Fibroblast of lung (primary cell): Measurements from ENCODE around the gene FBXO8. TPM values are rescaled to one million over a fixed set of nuclear protein-coding genes. Genes with fewer than 3 reads are reported as not detected.

Source experiments
- DNase-seq, 2 donors: peaks; one replicate each; pipeline versions ENCODE4 v3.0.0 to v3.0.0-alpha.2; 2010; ENCODE audit warnings: low read depth in 2 of 2
- H2AFZ ChIP-seq: 2 replicates; pipeline ENCODE4 v1.5.1; 2012; ENCODE audit warnings: low read length, control low read depth, inconsistent platforms
- H3K27ac ChIP-seq: 2 replicates; pipeline ENCODE4 v1.5.1; 2011; ENCODE audit warnings: low read length, control low read depth; ENCODE audit not compliant: insufficient read depth
- H3K27me3 ChIP-seq: 2 replicates; pipeline ENCODE4 v1.5.1; 2011; ENCODE audit warnings: mild to moderate bottlenecking, low read length; ENCODE audit not compliant: control insufficient read depth, insufficient read depth
- H3K36me3 ChIP-seq: 2 replicates; pipeline ENCODE4 v1.5.1; 2011; ENCODE audit warnings: low read length; ENCODE audit not compliant: control insufficient read depth, insufficient read depth
- H3K4me1 ChIP-seq: 2 replicates; pipeline ENCODE4 v1.5.1; 2011; ENCODE audit warnings: low read length; ENCODE audit not compliant: control insufficient read depth, insufficient read depth; ENCODE audit errors: extremely low read depth
- H3K4me2 ChIP-seq: 2 replicates; pipeline ENCODE4 v1.5.1; 2011; ENCODE audit warnings: low read length, control low read depth; ENCODE audit not compliant: insufficient read depth; ENCODE audit errors: extremely low read depth
- H3K4me3 ChIP-seq, 4 experiments: fragments of 200-600 bp in 1 of 4; sonication (generic) in 1 of 4; replicated peaks in 1 of 4; 2 replicates each; pipeline ENCODE4 v1.5.1; 2011 to 2016; ENCODE audit warnings: low read length in 4 of 4, low read depth in 3 of 4, mild to moderate bottlenecking in 3 of 4, control low read depth in 2 of 4, inconsistent platforms in 1 of 4, mixed read lengths in 1 of 4; ENCODE audit not compliant: insufficient read depth in 1 of 4; ENCODE audit errors: control extremely low read depth in 1 of 4
- H3K79me2 ChIP-seq: 2 replicates; pipeline ENCODE4 v1.5.1; 2012; ENCODE audit warnings: mild to moderate bottlenecking, low read length, inconsistent platforms; ENCODE audit not compliant: control insufficient read depth, insufficient read depth
- H3K9ac ChIP-seq: 2 replicates; pipeline ENCODE4 v1.5.1; 2011; ENCODE audit warnings: mild to moderate bottlenecking, low read length, control low read depth; ENCODE audit not compliant: insufficient read depth
- H3K9me3 ChIP-seq: 2 replicates; pipeline ENCODE4 v1.5.1; 2012; ENCODE audit warnings: low read depth, low read length; ENCODE audit not compliant: control insufficient read depth, insufficient read depth
- H4K20me1 ChIP-seq: 2 replicates; pipeline ENCODE4 v1.5.1; 2011; ENCODE audit warnings: low read length; ENCODE audit not compliant: control insufficient read depth, insufficient read depth; ENCODE audit errors: extremely low read depth
- CTCF ChIP-seq, 2 donors: IDR thresholded peaks in 1 of 2; conservative IDR thresholded peaks in 1 of 2; 1 replicate in 1 of 2; 2 replicates in 1 of 2; pipeline ENCODE4 v1.5.1; 2011 to 2012; ENCODE audit warnings: low read length in 2 of 2, control low read depth in 1 of 2, inconsistent platforms in 1 of 2, low read depth in 1 of 2, mild to moderate bottlenecking in 1 of 2
- EZH2 ChIP-seq: IDR thresholded peaks from 2 replicates; pipeline ENCODE4 v1.5.1; 2012; ENCODE audit warnings: low read length, control low read depth, mild to moderate bottlenecking; ENCODE audit errors: missing control alignments
- polyA plus RNA-seq, 2 donors: library from polyadenylated mRNA; depleted of rRNA in 1 of 2; stranded (reverse) in 1 of 2; unstranded in 1 of 2; fragments of >200 nt; gene quantifications; 2 replicates each; pipeline ENCODE4 v1.2.1, GENCODE V29; 2011 to 2012; ENCODE audit warnings: missing spikeins in 1 of 2
- total RNA-seq: library from RNA; depleted of rRNA; stranded (reverse); fragments of >200 nt; gene quantifications from 2 replicates; pipeline ENCODE4 v1.2.1, GENCODE V29; 2014

The FBXO8 gene
- total and polyA plus RNA-seq, 2 donors (not counting 1 experiment from before 2014, with no cell fraction given): 26.7 to 46.1 TPM

DNA sequence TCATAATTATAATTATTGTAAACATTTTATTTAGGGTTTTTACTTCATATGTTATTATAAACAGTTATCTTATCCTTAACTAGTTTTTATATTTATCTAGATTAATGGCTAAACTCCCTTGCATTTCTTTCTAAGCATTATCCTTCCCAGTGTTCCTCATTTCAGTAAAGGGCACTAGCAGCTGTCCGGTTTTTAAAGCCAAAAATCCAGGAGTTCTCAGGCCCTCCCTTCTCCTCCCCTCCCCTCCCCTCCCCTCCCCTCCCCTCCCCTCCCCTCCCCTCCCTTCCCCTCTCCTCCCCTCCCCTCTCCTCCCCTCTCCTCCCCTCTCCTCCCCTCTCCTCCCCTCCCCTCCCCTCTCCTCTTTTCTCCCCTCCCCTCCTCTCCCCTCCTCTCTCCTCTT lies 58.9 kb downstream of the FBXO8 start:
- Histone ChIP-seq H2AFZ (no peak overlapping the region), H3K4me3 (no peak overlapping the region), H3K9ac (no peak overlapping the region), H3K27me3 (no peaks in the 10 kb centered on the region), H4K20me1 (no peaks in the 10 kb centered on the region), H3K4me2 (no peak overlapping the region), H3K79me2 (no peaks in the 10 kb centered on the region), H3K27ac (no peak overlapping the region), H3K4me1 (no peaks in the 10 kb centered on the region), H3K36me3 (no peaks in the 10 kb centered on the region), H3K9me3 (no peaks in the 10 kb centered on the region)
- TF ChIP-seq CTCF (conservative IDR thresholded peaks at IDR 0.05 in 1 of 2, IDR thresholded peaks at IDR 0.05 in 1 of 2; ENCODE audit: low read depth in 1 of 2, low read length in 2 of 2): no peak
- TF ChIP-seq EZH2: no peak
- DNase-seq: no peak

GRCh38 chr4:174222266-174222872 lies 61.1 kb downstream of the FBXO8 start:
- H3K79me2 ChIP-seq: no peaks in the 10 kb centered on the region
- H3K27ac ChIP-seq: no peak overlapping the region
- H3K4me3 ChIP-seq: no peak overlapping the region
- peaks cover 9% of the 10 kb centered on the region for H3K27me3 ChIP-seq
- H3K9me3 ChIP-seq: no peaks in the 10 kb centered on the region
- H3K4me1 ChIP-seq: no peaks in the 10 kb centered on the region
- TF ChIP-seq CTCF (conservative IDR thresholded peaks at IDR 0.05 in 1 of 2, IDR thresholded peaks at IDR 0.05 in 1 of 2; ENCODE audit: low read depth in 1 of 2, low read length in 2 of 2) (peak; percentile 51 to 72), EZH2 (no peak)
- H4K20me1 ChIP-seq: no peaks in the 10 kb centered on the region
- H3K4me2 ChIP-seq: no peak overlapping the region
- no peak overlapping the region for H3K9ac ChIP-seq
- H2AFZ ChIP-seq: no peak overlapping the region
- no peaks in the 10 kb centered on the region for H3K36me3 ChIP-seq
- DNase-seq: peak; percentile 15 to 45

- no peak overlapping the region for H3K9ac ChIP-seq
- no peak overlapping the region for H3K27ac ChIP-seq
- peak overlapping the region; percentile 36 for H3K4me2 ChIP-seq
- no peaks in the 10 kb centered on the region for H3K9me3 ChIP-seq
- TF ChIP-seq CTCF (conservative IDR thresholded peaks at IDR 0.05 in 1 of 2, IDR thresholded peaks at IDR 0.05 in 1 of 2; ENCODE audit: low read depth in 1 of 2, low read length in 2 of 2): no peak
- peak; percentile 55 for TF ChIP-seq EZH2
- H4K20me1 ChIP-seq: no peaks in the 10 kb centered on the region
- H2AFZ ChIP-seq: no peak overlapping the region
- peaks cover 40% of the 10 kb centered on the region for H3K27me3 ChIP-seq
- H3K4me3 ChIP-seq: peak overlapping the region; percentile 18 to 56 (median 36)
- peak; percentile 6 to 27 for DNase-seq
- H3K36me3 ChIP-seq: no peaks in the 10 kb centered on the region
- H3K79me2 ChIP-seq: no peaks in the 10 kb centered on the region
- no peaks in the 10 kb centered on the region for H3K4me1 ChIP-seq
These were observed 65.2 kb downstream of the FBXO8 start for GRCh38 chr4:174218127-174218790.
